GM12878 (cell line): ENCODE data around the gene KIZ. TPM values are rescaled to one million over a fixed set of nuclear protein-coding genes. Genes with fewer than 3 reads are reported as not detected.

Experiments
- ATAC-seq: fragments of 200-7000 bp; cut with Tn5 transposase; 3 replicates; pipeline ENCODE4 v1.9.1; 2020; ENCODE audit warnings: mild to moderate bottlenecking, moderate library complexity
- BruUV-seq: library from RNA; stranded (reverse); fragments of 400-500 nt; replicated peaks from 2 replicates; lab custom pipeline; 2021; lab: Mats Ljungman, UMichigan
- CTCF ChIA-PET: fragments of 300-600 bp; sonication (Branson Sonifier 250); formaldehyde crosslinking; extraction: SDS; loops from one replicate; lab custom pipeline; 2021; ENCODE audit warnings: inconsistent platforms; lab: Yijun Ruan, JAX
- POLR2A ChIA-PET: fragments of 350-600 bp; formaldehyde crosslinking; extraction: SDS; loops from one replicate; lab custom pipeline; 2021; ENCODE audit warnings: inconsistent platforms; lab: Charles Lee
- RAD21 ChIA-PET: fragments of 300-600 bp; sonication (Branson Sonifier 250); formaldehyde crosslinking; loops from one replicate; lab custom pipeline; 2023; ENCODE audit warnings: antibody characterized with exemption; ENCODE audit not compliant: unreplicated experiment; lab: Charles Lee
- SMC1A ChIA-PET: fragments of 300-600 bp; sonication (Branson Sonifier 250); formaldehyde crosslinking; loops from one replicate; lab custom pipeline; 2023; ENCODE audit not compliant: unreplicated experiment, uncharacterized antibody; lab: Charles Lee
- DNase-seq: peaks from one replicate; pipeline ENCODE4 v3.0.0-alpha.2; 2011; ENCODE audit warnings: low read depth, low spot score
- FAIRE-seq: peaks from 3 replicates; lab custom pipeline; 2011; peaks lifted over from hg19 to GRCh38; lab: Jason Lieb, UNC
- H2AFZ ChIP-seq: 2 replicates; pipeline ENCODE4 v1.6.0; 2011; ENCODE audit warnings: low read depth, low read length, control low read depth; ENCODE audit not compliant: control insufficient read depth
- H3K27ac ChIP-seq: 2 replicates; pipeline ENCODE4 v1.5.1; 2011; ENCODE audit warnings: control low read depth; ENCODE audit not compliant: control insufficient read depth, insufficient read depth
- H3K27me3 ChIP-seq, 2 experiments: replicated peaks in 1 of 2; 2 replicates each; pipeline versions ENCODE4 v1.6.0 to v1.6.1; 2011; ENCODE audit warnings: low read length in 1 of 2; ENCODE audit not compliant: control insufficient read depth in 2 of 2, insufficient read depth in 2 of 2
- H3K36me3 ChIP-seq, 2 experiments: 2 replicates each; pipeline ENCODE4 v1.5.1; 2011; ENCODE audit warnings: low read length in 1 of 2; ENCODE audit not compliant: control insufficient read depth in 2 of 2, insufficient read depth in 2 of 2
- H3K4me1 ChIP-seq: 2 replicates; pipeline ENCODE4 v1.6.1; 2011; ENCODE audit warnings: mild to moderate bottlenecking, low read length, moderate library complexity, mixed read lengths; ENCODE audit not compliant: control insufficient read depth, insufficient read depth
- H3K4me2 ChIP-seq: 2 replicates; pipeline ENCODE4 v1.6.0; 2011; ENCODE audit warnings: control low read depth; ENCODE audit not compliant: control insufficient read depth, insufficient read depth
- H3K4me3 ChIP-seq: fragments of 200-600 bp; sonication (generic); 2 replicates; pipeline ENCODE4 v1.5.1; 2016
- H3K79me2 ChIP-seq: 2 replicates; pipeline ENCODE4 v1.6.0; 2011; ENCODE audit warnings: low read length; ENCODE audit not compliant: control insufficient read depth, insufficient read depth
- H3K9ac ChIP-seq: 2 replicates; pipeline ENCODE4 v1.8.0; 2011; ENCODE audit warnings: low read length, control low read depth, mixed read lengths; ENCODE audit not compliant: control insufficient read depth, insufficient read depth
- H3K9me3 ChIP-seq: replicated peaks from 3 replicates; pipeline ENCODE4 v1.5.1; 2011; ENCODE audit warnings: mild to moderate bottlenecking, low read length; ENCODE audit not compliant: control insufficient read depth, insufficient read depth
- H4K20me1 ChIP-seq: 2 replicates; pipeline ENCODE4 v1.6.0; 2011; ENCODE audit not compliant: control insufficient read depth, insufficient read depth
- ATF7 ChIP-seq: fragments of 450-650 bp; IDR thresholded peaks from 2 replicates; pipeline ENCODE4 v1.6.1; 2016; ENCODE audit warnings: low read depth, mild to moderate bottlenecking
- CEBPB ChIP-seq, 2 experiments: fragments of 150-350 bp in 1 of 2; IDR thresholded peaks; 2 replicates each; pipeline ENCODE4 v1.6.1; 2012 to 2014; ENCODE audit warnings: low read depth in 2 of 2, low read length in 2 of 2, borderline replicate concordance in 1 of 2, inconsistent platforms in 1 of 2
- MEF2A ChIP-seq: IDR thresholded peaks from 2 replicates; pipeline ENCODE4 v1.6.1; 2011; ENCODE audit warnings: low read depth, mild to moderate bottlenecking, low read length, moderate library complexity; ENCODE audit not compliant: insufficient read depth
- NFIC ChIP-seq: IDR thresholded peaks from 2 replicates; pipeline ENCODE4 v1.6.1; 2012; ENCODE audit warnings: low read depth, mild to moderate bottlenecking, inconsistent platforms, low read length, moderate library complexity
- RAD21 ChIP-seq: IDR thresholded peaks from 2 replicates; pipeline ENCODE4 v1.6.1; 2011; ENCODE audit warnings: mild to moderate bottlenecking, low read depth, low read length, moderate library complexity; ENCODE audit not compliant: insufficient read depth
- RELA ChIP-seq: fragments of 450-650 bp; IDR thresholded peaks from 2 replicates; pipeline ENCODE4 v1.8.0; 2014; ENCODE audit warnings: borderline replicate concordance; ENCODE audit not compliant: partially characterized antibody
- ZBTB33 ChIP-seq: fragments of 450-650 bp; IDR thresholded peaks from 2 replicates; pipeline ENCODE4 v1.6.1; 2017; ENCODE audit warnings: mild to moderate bottlenecking
- WGBS: methylation state at CpG from one replicate; pipeline ENCODE4 v1.1.6; 2016; ENCODE audit warnings: low lambda C conversion rate; ENCODE audit not compliant: insufficient replicate concordance, insufficient coverage; ENCODE audit errors: missing lambda C conversion rate; 5-methylcytosine and 5-hydroxymethylcytosine counted together
- in situ Hi-C: fragments of 300-500 bp; cut with MboI; formaldehyde crosslinking; loops from 9 replicates; pipeline ENCODE4 v1.14.3; 2018; ENCODE audit warnings: mixed read lengths
- intact Hi-C: fragments of 100-400 bp; cut with micrococcal nuclease; formaldehyde crosslinking; loops from one replicate; pipeline ENCODE4 v1.14.2; 2022; ENCODE audit not compliant: unreplicated experiment
- polyA plus RNA-seq, 11 experiments: library from polyadenylated mRNA; depleted of rRNA in 4 of 11; unstranded in 6 of 11; stranded (reverse) in 5 of 11; fragments of >200 nt; fragmentation: Nextera tagmentation in 4 of 11; fragmentation: Illumina TruSeq in 1 of 11; extraction: Ambion mirVana in 4 of 11; extraction: Trizol in 1 of 11; gene quantifications; 1 replicate in 1 of 11; 2 replicates in 10 of 11; pipeline versions ENCODE4 v1.2.1 to v1.2.3, GENCODE V29; 2011 to 2016; ENCODE audit warnings: inconsistent platforms in 2 of 11, missing spikeins in 2 of 11, low read depth in 1 of 11
- total RNA-seq, 4 experiments: library from RNA; depleted of rRNA in 3 of 4; stranded (reverse); fragments of >200 nt in 3 of 4; fragmentation: Illumina TruSeq in 1 of 4; extraction: Trizol in 1 of 4; gene quantifications; 2 replicates each; pipeline versions ENCODE4 v1.2.1 to v1.2.3, GENCODE V29; 2013 to 2021

Gene KIZ
- total and polyA plus RNA-seq, 10 of the 15 experiments (the other 5 are each of a cell fraction or from before 2014, with no cell fraction given), result 2.7 to 11.0 (median 7.3) TPM

DNA sequence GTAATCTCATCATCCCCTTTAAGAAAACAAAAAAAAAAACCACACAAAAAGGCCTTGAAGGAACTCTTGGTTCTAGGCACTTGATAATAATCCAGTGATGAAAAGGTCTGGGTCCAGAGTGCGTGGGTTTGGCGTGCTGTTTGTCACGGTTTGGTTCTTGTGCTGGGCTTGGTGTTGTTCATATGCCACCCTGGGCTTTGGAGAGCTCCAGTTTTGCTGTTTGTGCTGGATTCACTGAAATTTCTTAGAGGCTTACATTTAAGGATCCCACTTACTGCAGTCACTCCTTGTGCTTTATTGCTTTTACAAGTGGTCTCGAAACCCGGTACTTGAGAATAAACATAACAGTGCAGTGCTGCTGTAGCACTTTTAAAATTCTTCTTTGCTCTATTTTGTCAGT lies 108.4 kb downstream of the KIZ start:
- CTCF ChIA-PET, result interaction anchor here (0.9 to 4.7 kb wide), 24 partner anchors 9 to 427 kb away, joined by 3 to 202 read pairs (median 7); partner anchors contain the start of gene XRN2
- H3K9me3 ChIP-seq, result no peaks in the 10 kb centered on the region
- no peaks in the 10 kb centered on the region; a peak in 1 of 4 replicates for H3K36me3 ChIP-seq
- FAIRE-seq, result no peak
- TF ChIP-seq ATF7 (no peak), CEBPB (IDR thresholded peaks at IDR 0.05; ENCODE audit: borderline replicate concordance in 1 of 2, low read depth in 2 of 2, low read length in 2 of 2) (no peak), MEF2A (no peak), ZBTB33 (no peak), RAD21 (no peak), RELA (no peak), NFIC (no peak)
- no peak overlapping the region for H3K4me2 ChIP-seq
- SMC1A ChIA-PET, result interaction anchor here (0.6 to 4.7 kb wide), 8 partner anchors 181 to 374 kb away, joined by 3 to 94 read pairs (median 5); no protein-coding TSS in a partner anchor
- no peak overlapping the region for H2AFZ ChIP-seq
- no peaks in the 10 kb centered on the region for H3K27me3 ChIP-seq
- WGBS, result 84% methylated on average over 5 of the region's 5 CpGs
- H3K4me1 ChIP-seq, result no peaks in the 10 kb centered on the region
- H3K79me2 ChIP-seq, result no peaks in the 10 kb centered on the region
- RAD21 ChIA-PET, result interaction anchor here (0.7 to 4.7 kb wide), 6 partner anchors 107 to 381 kb away, joined by 3 to 75 read pairs (median 3); no protein-coding TSS in a partner anchor
- no peak overlapping the region for H3K27ac ChIP-seq
- no peak for DNase-seq
- intact Hi-C loops, result loop anchor here (10.0 kb wide), 2 partner anchors 180 to 370 kb away; no protein-coding TSS in a partner anchor
- no peaks in the 10 kb centered on the region; the same call in 1 of the 2 replicates for H4K20me1 ChIP-seq
- POLR2A ChIA-PET, result no interaction called here
- ATAC-seq, result no peak
- no peak overlapping the region for H3K9ac ChIP-seq
- no TSS peak for BruUV-seq
- in situ Hi-C loops, result loop anchor here (10.0 kb wide), 1 partner anchor 370 kb away; no protein-coding TSS in a partner anchor
- no peak overlapping the region for H3K4me3 ChIP-seq
